Measurements from ENCODE around the gene PPP2R5C. TPM values are rescaled to one million over a fixed set of nuclear protein-coding genes. Genes with fewer than 3 reads are reported as not detected.
"Not testable (repeated sequence)": the region's sequence is repeated elsewhere in the genome, so short reads cannot be mapped to it uniquely, and the experiment has no call there.

Gene PPP2R5C
- total RNA-seq, 1 donor, result 114 TPM

GRCh38 chr14:101729382-101729781 is 32.1 kb upstream of the PPP2R5C start:
- H3K4me3 ChIP-seq (ENCODE audit: low read depth, low read length), result no peak overlapping the region
- no peak for TF ChIP-seq CTCF (IDR thresholded peaks at IDR 0.05; ENCODE audit: insufficient read depth, low read length)
- no peak for DNase-seq (ENCODE audit: low read depth)

- not testable (repeated sequence) for H3K4me3 ChIP-seq (ENCODE audit: low read depth, low read length); DNase-seq (ENCODE audit: low read depth)
These were observed 31.4 kb upstream of the PPP2R5C start for GRCh38 chr14:101730157-101730556.

- no peak for DNase-seq (ENCODE audit: low read depth)
- no peak for TF ChIP-seq CTCF (IDR thresholded peaks at IDR 0.05; ENCODE audit: insufficient read depth, low read length)
- H3K4me3 ChIP-seq (ENCODE audit: low read depth, low read length), result no peak overlapping the region
These were observed 30.8 kb upstream of the PPP2R5C start for GRCh38 chr14:101730626-101731186.

- no peak overlapping the region for H3K4me3 ChIP-seq (ENCODE audit: low read depth, low read length)
- DNase-seq (ENCODE audit: low read depth), result peak; percentile 51
- no peak for TF ChIP-seq CTCF (IDR thresholded peaks at IDR 0.05; ENCODE audit: insufficient read depth, low read length)
These were observed 30.1 kb upstream of the PPP2R5C start for GRCh38 chr14:101731187-101732080.

GRCh38 chr14:101732118-101732517 is 29.4 kb upstream of the PPP2R5C start:
- DNase-seq (ENCODE audit: low read depth), result no peak
- no peak for TF ChIP-seq CTCF (IDR thresholded peaks at IDR 0.05; ENCODE audit: insufficient read depth, low read length)
- no peak overlapping the region for H3K4me3 ChIP-seq (ENCODE audit: low read depth, low read length)

GRCh38 chr14:101733211-101733610 is 28.3 kb upstream of the PPP2R5C start:
- DNase-seq (ENCODE audit: low read depth), result peak; percentile 49
- H3K4me3 ChIP-seq (ENCODE audit: low read depth, low read length), result no peak overlapping the region
- TF ChIP-seq CTCF (IDR thresholded peaks at IDR 0.05; ENCODE audit: insufficient read depth, low read length), result no peak

GRCh38 chr14:101734246-101734847 is 27.2 kb upstream of the PPP2R5C start:
- DNase-seq (ENCODE audit: low read depth), result no peak
- TF ChIP-seq CTCF (IDR thresholded peaks at IDR 0.05; ENCODE audit: insufficient read depth, low read length), result no peak
- no peak overlapping the region for H3K4me3 ChIP-seq (ENCODE audit: low read depth, low read length)

Measured in fibroblast of the aortic adventitia (primary cell).